Prostate gland (tissue), 2 donors: ENCODE results near the gene PASK. TPM values are rescaled to one million over a fixed set of nuclear protein-coding genes. Genes with fewer than 3 reads are reported as not detected.
A peak's percentile ranks its signal among the peaks of the same experiment; 100 is the strongest.

ENCODE experiments used
- DNase-seq: peaks from one replicate; pipeline ENCODE4 v3.0.0-alpha.2; 2019; ENCODE audit warnings: low spot score
- H3K27ac ChIP-seq, 2 donors: fragments of 200-600 bp; sonication (generic); 2 replicates each; pipeline ENCODE4 v1.5.1; 2017 to 2019
- H3K27me3 ChIP-seq: fragments of 200-600 bp; sonication (generic); replicated peaks from 2 replicates; pipeline ENCODE4 v1.5.1; 2019; ENCODE audit not compliant: insufficient read depth
- H3K36me3 ChIP-seq, 2 donors: fragments of 200-600 bp; sonication (generic); 1 replicate in 1 of 2; 2 replicates in 1 of 2; pipeline versions ENCODE4 v1.5.1 to v1.8.1; 2017 to 2019
- H3K4me1 ChIP-seq: fragments of 200-600 bp; sonication (generic); replicated peaks from 2 replicates; pipeline ENCODE4 v1.5.1; 2019
- H3K4me3 ChIP-seq, 2 donors: fragments of 200-600 bp; sonication (generic); 2 replicates each; pipeline ENCODE4 v1.5.1; 2017 to 2019
- H3K9me3 ChIP-seq: fragments of 200-600 bp; sonication (generic); 2 replicates; pipeline ENCODE4 v1.5.1; 2017
- CTCF ChIP-seq, 4 experiments: fragments of 200-600 bp in 2 of 4; fragments of 450-650 bp in 2 of 4; sonication (generic) in 2 of 4; IDR thresholded peaks; 1 replicate in 3 of 4; 2 replicates in 1 of 4; pipeline ENCODE4 v1.5.1; 2016 to 2019; ENCODE audit warnings: antibody characterized with exemption in 4 of 4, mild to moderate bottlenecking in 2 of 4, moderate library complexity in 2 of 4
- POLR2A ChIP-seq: fragments of 450-650 bp; IDR thresholded peaks from one replicate; pipeline ENCODE4 v1.6.1; 2016; ENCODE audit warnings: antibody characterized with exemption, mild to moderate bottlenecking
- POLR2AphosphoS5 ChIP-seq: sonication (generic); formaldehyde crosslinking; IDR thresholded peaks from one replicate; pipeline ENCODE4 v1.6.1; 2017; ENCODE audit warnings: antibody characterized with exemption
- WGBS: methylation state at CpG from one replicate; pipeline ENCODE4 v1.1.5; 2018; 5-methylcytosine and 5-hydroxymethylcytosine counted together
- intact Hi-C: fragments of 100-400 bp; cut with DNase I; formaldehyde crosslinking; loops from one replicate; pipeline ENCODE4 v1.14.2; 2022
- total RNA-seq, 2 donors: library from RNA; depleted of rRNA; stranded (reverse); fragments of >200 nt; gene quantifications; one replicate each; pipeline ENCODE4 v1.1.0, GENCODE V29; 2016

Gene PASK
- total RNA-seq, 2 donors from 2014 or later = 49.2 to 200 TPM

GRCh38 chr2:241065355-241065803, 83.9 kb downstream of the PASK start:
- Histone ChIP-seq H3K4me1 (peaks cover 10% of the 10 kb centered on the region), H3K4me3 (no peak overlapping the region), H3K27ac (no peak overlapping the region), H3K9me3 (no peaks in the 10 kb centered on the region), H3K27me3 (no peaks in the 10 kb centered on the region), H3K36me3 (no peaks in the 10 kb centered on the region)
- 89% methylated on average over 27 of the region's 27 CpGs for WGBS
- TF ChIP-seq POLR2AphosphoS5 = no peak
- TF ChIP-seq CTCF (IDR thresholded peaks at IDR 0.05) = no peak
- no peak for TF ChIP-seq POLR2A
- intact Hi-C loops = no loop called here
- no peak for DNase-seq

GRCh38 chr2:241064802-241065354, 84.4 kb downstream of the PASK start:
- no peaks in the 10 kb centered on the region for H3K27me3 ChIP-seq
- H3K9me3 ChIP-seq = no peaks in the 10 kb centered on the region
- intact Hi-C loops = no loop called here
- TF ChIP-seq POLR2AphosphoS5 (no peak), CTCF (IDR thresholded peaks at IDR 0.05) (no peak), POLR2A (no peak)
- H3K4me1 ChIP-seq = peaks cover 10% of the 10 kb centered on the region
- H3K27ac ChIP-seq = no peak overlapping the region
- no peak for DNase-seq
- H3K36me3 ChIP-seq = no peaks in the 10 kb centered on the region
- WGBS = 85% methylated on average over 22 of the region's 23 CpGs
- no peak overlapping the region for H3K4me3 ChIP-seq

GRCh38 chr2:241064008-241064801, 85.1 kb downstream of the PASK start:
- H3K4me1 ChIP-seq = peaks cover 10% of the 10 kb centered on the region
- TF ChIP-seq CTCF (IDR thresholded peaks at IDR 0.05) (no peak), POLR2AphosphoS5 (peak; percentile 46), POLR2A (peak; percentile 73)
- H3K27me3 ChIP-seq = no peaks in the 10 kb centered on the region
- intact Hi-C loops = no loop called here
- peak; percentile 69 for DNase-seq
- H3K9me3 ChIP-seq = no peaks in the 10 kb centered on the region
- H3K4me3 ChIP-seq = peak overlapping the region; percentile 28 to 46
- 12% methylated on average over 21 of the region's 32 CpGs for WGBS
- no peaks in the 10 kb centered on the region for H3K36me3 ChIP-seq
- peak overlapping the region; percentile 51 for H3K27ac ChIP-seq

GRCh38 chr2:241063587-241063986, 85.7 kb downstream of the PASK start:
- Histone ChIP-seq H3K4me3 (peak overlapping the region; percentile 28 to 46), H3K4me1 (peaks cover 10% of the 10 kb centered on the region), H3K9me3 (no peaks in the 10 kb centered on the region), H3K27ac (peak overlapping the region; percentile 51 to 55), H3K27me3 (no peaks in the 10 kb centered on the region), H3K36me3 (no peaks in the 10 kb centered on the region)
- intact Hi-C loops = no loop called here
- WGBS = 18% methylated on average over 4 of the region's 8 CpGs
- no peak for DNase-seq
- peak in 2 of 4 experiments; percentile 38 to 40 for TF ChIP-seq CTCF (IDR thresholded peaks at IDR 0.05)
- TF ChIP-seq POLR2A = no peak
